D721Med (cell line): Measurements from ENCODE around the gene FAM186B.

Source experiments
- DNase-seq: peaks from one replicate; pipeline ENCODE4 v3.0.0; 2011; ENCODE audit warnings: low spot score; ENCODE audit not compliant: insufficient read length
- FAIRE-seq: peaks from 2 replicates; lab custom pipeline; 2011; peaks lifted over from hg19 to GRCh38; lab: Jason Lieb, UNC
- TF ChIP-seq, protein P1 (sequence below): IDR thresholded peaks from 2 replicates; pipeline ENCODE4 v1.5.1; 2012; ENCODE audit warnings: mild to moderate bottlenecking, control low read depth; ENCODE audit not compliant: insufficient read depth; ENCODE audit errors: missing control alignments

Gene FAM186B

DNA sequence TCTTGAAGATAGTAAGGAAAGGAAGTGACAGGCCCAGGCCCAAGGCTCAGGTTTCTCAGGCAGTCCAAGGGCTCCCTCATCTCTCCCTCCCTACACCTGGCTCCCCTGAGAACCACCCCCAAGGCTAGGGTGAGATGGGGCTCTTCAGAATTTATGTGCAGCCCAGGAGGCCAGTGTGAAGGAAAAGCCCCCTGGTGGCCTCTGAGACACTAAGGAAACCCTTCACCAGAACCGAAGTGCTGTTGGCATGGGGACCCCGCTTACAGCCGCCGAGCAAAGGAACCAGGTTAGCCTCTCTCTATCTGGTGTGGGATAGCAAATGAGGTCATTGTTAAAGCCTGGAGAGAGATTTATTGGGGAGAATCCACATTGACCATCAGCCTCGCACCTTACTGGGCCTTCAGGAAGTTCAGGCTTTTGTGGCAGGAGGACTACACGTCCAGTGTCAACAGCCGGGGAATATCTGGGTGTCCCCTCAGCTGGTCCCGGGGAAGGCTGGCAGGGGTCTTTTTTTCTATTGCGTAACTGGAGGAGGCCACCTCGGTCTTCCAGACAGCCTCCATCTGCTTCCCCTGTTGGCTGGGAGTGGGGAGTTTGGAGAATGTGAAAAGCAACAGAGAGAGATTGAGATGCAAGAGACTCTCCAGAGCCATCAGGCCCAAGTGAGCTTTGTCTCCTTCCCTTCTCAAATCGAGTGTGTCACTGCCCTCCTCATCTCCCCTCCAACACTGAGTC, 18.1 kb downstream of the FAM186B start:
- TF ChIP-seq, protein P1, sequence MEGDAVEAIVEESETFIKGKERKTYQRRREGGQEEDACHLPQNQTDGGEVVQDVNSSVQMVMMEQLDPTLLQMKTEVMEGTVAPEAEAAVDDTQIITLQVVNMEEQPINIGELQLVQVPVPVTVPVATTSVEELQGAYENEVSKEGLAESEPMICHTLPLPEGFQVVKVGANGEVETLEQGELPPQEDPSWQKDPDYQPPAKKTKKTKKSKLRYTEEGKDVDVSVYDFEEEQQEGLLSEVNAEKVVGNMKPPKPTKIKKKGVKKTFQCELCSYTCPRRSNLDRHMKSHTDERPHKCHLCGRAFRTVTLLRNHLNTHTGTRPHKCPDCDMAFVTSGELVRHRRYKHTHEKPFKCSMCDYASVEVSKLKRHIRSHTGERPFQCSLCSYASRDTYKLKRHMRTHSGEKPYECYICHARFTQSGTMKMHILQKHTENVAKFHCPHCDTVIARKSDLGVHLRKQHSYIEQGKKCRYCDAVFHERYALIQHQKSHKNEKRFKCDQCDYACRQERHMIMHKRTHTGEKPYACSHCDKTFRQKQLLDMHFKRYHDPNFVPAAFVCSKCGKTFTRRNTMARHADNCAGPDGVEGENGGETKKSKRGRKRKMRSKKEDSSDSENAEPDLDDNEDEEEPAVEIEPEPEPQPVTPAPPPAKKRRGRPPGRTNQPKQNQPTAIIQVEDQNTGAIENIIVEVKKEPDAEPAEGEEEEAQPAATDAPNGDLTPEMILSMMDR: no peak
- FAIRE-seq (no peak), DNase-seq (no peak)

DNA sequence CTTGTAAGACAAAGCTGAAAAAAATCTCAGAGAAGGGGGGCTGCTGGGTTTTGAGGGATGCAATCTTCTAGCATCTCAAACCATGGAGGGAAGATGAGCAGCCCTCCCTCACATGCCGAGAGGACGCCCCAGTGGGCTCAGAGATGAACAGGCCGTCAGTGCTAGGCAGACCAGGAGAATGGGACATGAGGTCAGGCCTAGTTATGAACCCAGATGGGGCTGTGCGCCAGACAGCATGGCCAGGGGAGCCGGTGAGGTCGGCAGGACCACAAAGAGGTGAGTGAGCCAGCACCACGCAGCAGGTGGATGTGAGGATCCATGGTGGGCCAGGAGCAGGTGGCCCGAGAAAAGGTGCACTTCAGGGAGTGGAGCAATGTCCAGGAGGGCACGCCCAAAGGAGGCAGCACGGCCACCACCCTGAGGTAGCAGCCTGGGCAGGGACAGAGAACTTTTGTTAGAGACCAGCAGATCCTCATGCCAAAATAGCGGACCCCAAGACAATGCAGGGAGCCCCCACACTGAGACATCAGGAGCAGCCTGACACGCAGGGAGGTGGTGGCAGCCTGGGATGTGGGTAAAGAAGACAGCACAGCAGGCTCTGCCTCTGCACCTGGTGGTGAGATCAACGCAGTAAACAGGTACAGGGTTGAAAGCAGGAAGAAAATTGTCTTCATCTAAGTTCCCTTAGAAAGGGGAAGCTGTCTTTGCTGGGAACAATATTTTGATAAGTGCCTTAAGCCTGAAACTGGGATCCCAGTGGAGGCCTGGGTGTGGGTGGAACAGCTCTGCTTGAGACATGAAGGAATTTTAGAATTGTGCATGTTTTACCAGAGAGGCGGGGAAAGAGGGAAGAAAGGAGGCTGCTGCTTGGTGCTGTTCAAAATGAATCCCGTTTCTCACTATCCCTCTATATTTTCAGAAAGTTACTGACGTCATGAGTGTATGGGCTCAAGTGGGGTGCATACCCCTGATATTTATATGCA, 19.7 kb downstream of the FAM186B start:
- no peak for FAIRE-seq
- TF ChIP-seq, protein P1: no peak
- DNase-seq: no peak

DNA sequence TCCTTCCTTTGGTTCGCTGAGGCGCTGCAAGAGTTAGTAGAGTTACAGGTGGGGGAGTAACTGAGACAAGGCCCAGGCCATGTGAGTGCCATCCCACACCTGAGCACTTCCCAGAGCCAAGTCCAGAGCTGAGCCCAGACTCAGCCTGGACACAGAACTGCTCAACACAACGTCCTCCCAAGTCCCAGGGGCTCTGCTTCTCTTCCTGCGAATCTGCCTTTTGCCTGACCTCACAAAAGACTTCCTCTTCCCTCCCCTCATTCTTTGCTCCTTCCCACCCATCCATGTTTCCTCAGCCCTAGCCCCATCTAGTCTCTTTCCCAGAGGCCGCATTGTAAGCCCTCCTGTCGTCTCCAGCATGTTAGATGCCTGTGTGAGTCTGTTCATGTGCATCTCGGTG, 20.8 kb downstream of the FAM186B start:
- TF ChIP-seq, protein P1: no peak
- no peak for FAIRE-seq
- DNase-seq: no peak

DNA sequence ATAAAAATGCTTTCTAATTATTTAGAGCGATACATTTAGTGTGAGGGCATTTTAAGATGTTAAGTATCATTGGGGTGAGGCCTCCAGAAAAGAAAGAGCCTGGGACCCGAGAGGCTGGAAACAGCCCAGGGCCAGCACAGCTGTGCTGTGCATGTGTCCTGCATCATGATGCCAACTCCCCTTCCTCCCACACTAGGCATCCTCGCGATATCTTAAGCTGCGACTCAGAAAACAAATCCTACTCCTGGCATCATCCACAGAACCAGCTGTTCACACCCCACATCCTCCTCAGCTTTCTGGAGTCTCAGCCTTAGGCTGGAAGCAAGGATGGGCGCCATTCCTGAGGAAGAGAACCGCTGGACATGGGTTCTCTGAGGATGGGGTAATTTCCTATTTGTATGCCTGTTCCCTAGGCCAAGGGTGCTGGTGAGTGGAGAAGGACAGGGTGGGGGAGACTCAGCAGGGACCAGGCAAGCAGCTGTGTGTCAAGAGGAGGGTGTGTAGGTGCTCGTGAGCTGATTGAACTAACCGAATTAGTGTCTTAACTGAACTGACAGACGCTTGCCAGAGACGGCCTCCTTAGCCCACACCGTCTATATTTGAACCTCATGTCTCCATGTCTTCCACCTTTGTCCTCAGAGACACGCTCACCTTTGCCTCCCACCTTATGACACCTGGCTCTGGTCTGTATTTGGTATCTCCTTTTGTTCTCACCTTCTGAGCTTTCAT, 21.9 kb downstream of the FAM186B start:
- DNase-seq (no peak), FAIRE-seq (no peak)
- TF ChIP-seq, protein P1: no peak

DNA sequence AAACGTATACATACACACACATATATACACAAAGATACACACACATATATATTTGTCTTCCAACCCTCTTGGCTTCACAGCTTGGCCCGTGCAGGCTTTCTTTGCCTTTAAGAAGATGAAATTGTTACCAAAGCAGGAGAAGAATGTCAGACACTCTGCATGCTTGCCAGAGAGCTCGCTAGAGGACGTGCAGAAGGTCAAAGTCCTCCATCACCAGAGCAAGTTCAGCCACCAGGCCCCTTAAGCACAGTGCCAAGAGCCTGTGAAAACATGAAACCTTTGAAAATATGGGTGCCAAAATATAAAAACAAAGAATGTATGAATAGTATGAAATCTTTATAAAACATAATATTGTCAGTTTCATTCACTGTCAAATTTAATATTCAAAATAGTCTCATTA, 22.6 kb downstream of the FAM186B start:
- TF ChIP-seq, protein P1: no peak
- DNase-seq (no peak), FAIRE-seq (no peak)

DNA sequence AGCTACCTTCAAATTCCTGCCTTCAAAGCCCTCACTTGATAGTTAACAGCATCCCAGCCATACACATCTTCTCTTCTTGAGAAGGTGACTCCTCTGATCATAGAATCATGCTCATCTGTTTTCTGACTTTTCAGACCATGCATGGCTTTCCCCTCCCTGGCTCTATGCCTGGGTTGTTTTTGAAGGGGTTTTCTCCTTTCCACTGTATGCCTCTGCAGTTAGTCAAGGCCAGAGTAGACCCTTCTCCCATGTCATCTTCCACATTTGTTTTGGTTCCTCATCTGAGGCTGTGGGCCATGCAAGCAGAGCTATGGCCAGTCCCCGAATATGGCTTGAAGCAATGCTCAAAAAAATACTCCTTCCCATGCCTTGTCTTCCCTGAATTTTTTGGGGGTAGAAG, 23.2 kb downstream of the FAM186B start:
- TF ChIP-seq, protein P1: no peak
- FAIRE-seq (no peak), DNase-seq (no peak)
